Astrocyte of the cerebellum (primary cell): ENCODE data around the gene WDR7.

Experiments used
- DNase-seq: peaks from one replicate; pipeline ENCODE4 v3.0.0-alpha.2; 2011; ENCODE audit warnings: low read depth
- H3K4me3 ChIP-seq: 2 replicates; pipeline ENCODE4 v1.5.1; 2011; ENCODE audit warnings: mild to moderate bottlenecking, low read depth, low read length, moderate library complexity
- in situ Hi-C: cut with HindIII; loops from 2 replicates; pipeline ENCODE4 v1.10.0; 2017; ENCODE audit warnings: low sequenced_read_pairs
- TF ChIP-seq, protein P1 (sequence below): IDR thresholded peaks from 2 replicates; pipeline ENCODE4 v1.5.1; 2012; ENCODE audit warnings: low read length, low read depth, moderate library complexity, mild to moderate bottlenecking; ENCODE audit errors: missing control alignments

WDR7 gene

DNA sequence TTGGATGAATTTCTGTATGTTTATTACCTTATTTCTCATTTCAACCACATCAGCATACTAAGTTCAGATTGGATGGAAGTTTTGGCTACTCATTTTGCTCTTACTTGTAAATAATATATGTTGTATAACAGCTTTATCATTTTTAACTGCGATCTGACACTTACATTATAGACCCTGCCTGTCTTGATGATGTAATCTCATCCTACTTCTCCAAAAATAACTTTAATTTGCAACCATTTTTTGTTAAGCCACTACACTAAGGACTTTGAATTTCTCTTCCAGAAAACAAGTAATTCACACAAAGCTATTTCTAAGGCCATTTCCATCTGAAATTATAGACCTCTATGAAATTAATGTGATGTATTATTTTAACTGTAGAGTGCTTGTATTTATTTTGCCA lies 240.7 kb downstream of the WDR7 start:
- TF ChIP-seq, protein P1, sequence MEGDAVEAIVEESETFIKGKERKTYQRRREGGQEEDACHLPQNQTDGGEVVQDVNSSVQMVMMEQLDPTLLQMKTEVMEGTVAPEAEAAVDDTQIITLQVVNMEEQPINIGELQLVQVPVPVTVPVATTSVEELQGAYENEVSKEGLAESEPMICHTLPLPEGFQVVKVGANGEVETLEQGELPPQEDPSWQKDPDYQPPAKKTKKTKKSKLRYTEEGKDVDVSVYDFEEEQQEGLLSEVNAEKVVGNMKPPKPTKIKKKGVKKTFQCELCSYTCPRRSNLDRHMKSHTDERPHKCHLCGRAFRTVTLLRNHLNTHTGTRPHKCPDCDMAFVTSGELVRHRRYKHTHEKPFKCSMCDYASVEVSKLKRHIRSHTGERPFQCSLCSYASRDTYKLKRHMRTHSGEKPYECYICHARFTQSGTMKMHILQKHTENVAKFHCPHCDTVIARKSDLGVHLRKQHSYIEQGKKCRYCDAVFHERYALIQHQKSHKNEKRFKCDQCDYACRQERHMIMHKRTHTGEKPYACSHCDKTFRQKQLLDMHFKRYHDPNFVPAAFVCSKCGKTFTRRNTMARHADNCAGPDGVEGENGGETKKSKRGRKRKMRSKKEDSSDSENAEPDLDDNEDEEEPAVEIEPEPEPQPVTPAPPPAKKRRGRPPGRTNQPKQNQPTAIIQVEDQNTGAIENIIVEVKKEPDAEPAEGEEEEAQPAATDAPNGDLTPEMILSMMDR, result no peak
- in situ Hi-C loops, result no loop called here
- DNase-seq, result no peak

GRCh38 chr18:56897122-56897521 lies 246.0 kb downstream of the WDR7 start:
- TF ChIP-seq, protein P1, result no peak
- no peak overlapping the region for H3K4me3 ChIP-seq
- in situ Hi-C loops, result no loop called here
- DNase-seq, result no peak

More for the DNA sequence above, 240.7 kb downstream of the WDR7 start:
- no peak overlapping the region for H3K4me3 ChIP-seq

GRCh38 chr18:56899660-56900059 lies 248.5 kb downstream of the WDR7 start:
- in situ Hi-C loops, result no loop called here
- H3K4me3 ChIP-seq, result no peak overlapping the region

GRCh38 chr18:56900195-56901094 lies 249.3 kb downstream of the WDR7 start:
- H3K4me3 ChIP-seq, result no peak overlapping the region
- in situ Hi-C loops, result no loop called here
- TF ChIP-seq, protein P1, result no peak
- DNase-seq, result no peak

More at GRCh38 chr18:56899660-56900059, 248.5 kb downstream of the WDR7 start:
- no peak for DNase-seq
- TF ChIP-seq, protein P1, result no peak

- in situ Hi-C loops, result no loop called here
- no peak overlapping the region for H3K4me3 ChIP-seq
- DNase-seq, result no peak
- TF ChIP-seq, protein P1, result no peak
Measured at GRCh38 chr18:56901919-56902318, 250.8 kb downstream of the WDR7 start.

- in situ Hi-C loops, result no loop called here
Measured at GRCh38 chr18:56902653-56903052, 251.5 kb downstream of the WDR7 start.

More at GRCh38 chr18:56902653-56903052, 251.5 kb downstream of the WDR7 start:
- H3K4me3 ChIP-seq, result no peak overlapping the region
- TF ChIP-seq, protein P1, result no peak
- DNase-seq, result no peak
